ENCODE results near the gene LRRC49.

GRCh38 chr15:70935631-70936030 lies 43.0 kb downstream of the LRRC49 start:
- TF ChIP-seq CTCF (IDR thresholded peaks at IDR 0.05) (no peak), POLR2A (IDR thresholded peaks at IDR 0.05) (no peak)

Data from Peyer's patch (tissue), 4 donors.